Stimulated activated naive B cell treated with anti-CD40 and anti-IgM and Interleukin-4, amounts not matched to agents 10 μg/mL and 1 μg/mL and 100 μg/mL, for 72 hours (primary cell): ENCODE measurements around the gene CD101.

ENCODE experiments used
- ATAC-seq, 2 donors: fragments of 150-1000 bp; cut with Tn5 transposase; replicated peaks; 2 replicates each; pipeline ENCODE4 v1.10.0; 2021; ENCODE audit warnings: moderate library complexity in 1 of 2
- DNase-seq: peaks from one replicate; pipeline ENCODE4 v3.0.0; 2021
- H3K27ac Mint-ChIP-seq: one replicate; pipeline ENCODE4 v1.8.0; 2022; ENCODE audit warnings: mild to moderate bottlenecking, mixed read lengths
- H3K27me3 Mint-ChIP-seq, 2 donors: one replicate each; pipeline ENCODE4 v1.8.0; 2022; ENCODE audit warnings: mixed read lengths in 2 of 2
- H3K36me3 Mint-ChIP-seq, 2 donors: one replicate each; pipeline ENCODE4 v1.8.0; 2022; ENCODE audit warnings: mixed read lengths in 2 of 2, mild to moderate bottlenecking in 1 of 2
- H3K4me1 Mint-ChIP-seq, 2 donors: one replicate each; pipeline ENCODE4 v1.8.0; 2022; ENCODE audit warnings: mixed read lengths in 2 of 2, mild to moderate bottlenecking in 1 of 2
- H3K4me3 Mint-ChIP-seq, 2 donors: one replicate each; pipeline ENCODE4 v1.8.0; 2022; ENCODE audit warnings: mild to moderate bottlenecking in 2 of 2, mixed read lengths in 2 of 2, moderate library complexity in 1 of 2
- H3K9me3 Mint-ChIP-seq, 2 donors: one replicate each; pipeline ENCODE4 v1.8.0; 2022; ENCODE audit warnings: mixed read lengths in 2 of 2, mild to moderate bottlenecking in 1 of 2

Gene CD101

GRCh38 chr1:117001254-117001927 lies at the start of gene CD101:
Gene CD101 (plus strand): TSS chr1:117001760. CDS start chr1:117001818, 58 bp downstream.
- Mint-ChIP-seq H3K9me3 (peaks cover 0 to 1% of the 10 kb centered on the region in 2 donors), H3K27ac (peak within 1 kb of the TSS; percentile 76), H3K36me3 (no peaks in the 10 kb centered on the region), H3K27me3 (no peaks in the 10 kb centered on the region), H3K4me3 (no peak within 1 kb of the TSS), H3K4me1 (peaks cover 14 to 26% of the 10 kb centered on the region in 2 donors)
- DNase-seq (peak; percentile 30), ATAC-seq (peak; percentile 97)

- H3K36me3 Mint-ChIP-seq: no peaks in the 10 kb centered on the region
- ATAC-seq: no peak
- no peak for DNase-seq
- H3K4me3 Mint-ChIP-seq: no peak overlapping the region
- H3K27me3 Mint-ChIP-seq: no peaks in the 10 kb centered on the region
- no peaks in the 10 kb centered on the region for H3K9me3 Mint-ChIP-seq
- no peak overlapping the region for H3K27ac Mint-ChIP-seq
- no peaks in the 10 kb centered on the region for H3K4me1 Mint-ChIP-seq
Measured at GRCh38 chr1:116952738-116953275, 48.8 kb upstream of the CD101 start.

- Mint-ChIP-seq H3K9me3 (no peaks in the 10 kb centered on the region), H3K27me3 (no peaks in the 10 kb centered on the region), H3K4me3 (no peak overlapping the region), H3K27ac (no peak overlapping the region), H3K4me1 (no peaks in the 10 kb centered on the region), H3K36me3 (no peaks in the 10 kb centered on the region)
- DNase-seq (no peak), ATAC-seq (no peak)
Measured at GRCh38 chr1:116954440-116954839, 47.1 kb upstream of the CD101 start.

GRCh38 chr1:116956378-116956777 lies 45.2 kb upstream of the CD101 start:
- H3K9me3 Mint-ChIP-seq: no peaks in the 10 kb centered on the region
- peaks cover 0 to 6% of the 10 kb centered on the region in 2 donors for H3K27me3 Mint-ChIP-seq
- no peak for ATAC-seq
- no peaks in the 10 kb centered on the region for H3K36me3 Mint-ChIP-seq
- H3K4me3 Mint-ChIP-seq: no peak overlapping the region
- no peak overlapping the region for H3K27ac Mint-ChIP-seq
- DNase-seq: no peak
- no peaks in the 10 kb centered on the region for H3K4me1 Mint-ChIP-seq

GRCh38 chr1:116957646-116958045 lies 43.9 kb upstream of the CD101 start:
- Mint-ChIP-seq H3K36me3 (no peaks in the 10 kb centered on the region), H3K9me3 (no peaks in the 10 kb centered on the region), H3K4me1 (no peaks in the 10 kb centered on the region), H3K27ac (no peak overlapping the region), H3K27me3 (peaks cover 0 to 6% of the 10 kb centered on the region in 2 donors), H3K4me3 (no peak overlapping the region)
- ATAC-seq (no peak), DNase-seq (no peak)

- Mint-ChIP-seq H3K4me1 (no peaks in the 10 kb centered on the region), H3K36me3 (no peaks in the 10 kb centered on the region), H3K27ac (no peak overlapping the region), H3K4me3 (no peak overlapping the region), H3K9me3 (no peaks in the 10 kb centered on the region), H3K27me3 (peaks cover 0 to 6% of the 10 kb centered on the region in 2 donors)
- ATAC-seq: no peak
- no peak for DNase-seq
Measured at GRCh38 chr1:116958110-116958509, 43.5 kb upstream of the CD101 start.

GRCh38 chr1:116958977-116959376 lies 42.6 kb upstream of the CD101 start:
- H3K27me3 Mint-ChIP-seq: peaks cover 0 to 6% of the 10 kb centered on the region in 2 donors
- no peaks in the 10 kb centered on the region for H3K4me1 Mint-ChIP-seq
- no peak overlapping the region for H3K4me3 Mint-ChIP-seq
- no peaks in the 10 kb centered on the region for H3K9me3 Mint-ChIP-seq
- DNase-seq (no peak), ATAC-seq (no peak)
- no peaks in the 10 kb centered on the region for H3K36me3 Mint-ChIP-seq
- H3K27ac Mint-ChIP-seq: no peak overlapping the region

- Mint-ChIP-seq H3K27ac (no peak overlapping the region), H3K4me3 (no peak overlapping the region), H3K4me1 (no peaks in the 10 kb centered on the region), H3K36me3 (no peaks in the 10 kb centered on the region), H3K27me3 (peaks cover 0 to 6% of the 10 kb centered on the region in 2 donors), H3K9me3 (no peaks in the 10 kb centered on the region)
- no peak for DNase-seq
- no peak for ATAC-seq
Measured at GRCh38 chr1:116961606-116962005, 40.0 kb upstream of the CD101 start.

GRCh38 chr1:116962987-116963639 lies 38.4 kb upstream of the CD101 start:
- Mint-ChIP-seq H3K4me1 (no peaks in the 10 kb centered on the region), H3K36me3 (no peaks in the 10 kb centered on the region), H3K4me3 (no peak overlapping the region), H3K9me3 (no peaks in the 10 kb centered on the region), H3K27ac (no peak overlapping the region), H3K27me3 (peaks cover 0 to 6% of the 10 kb centered on the region in 2 donors)
- no peak for ATAC-seq
- DNase-seq: no peak

- no peaks in the 10 kb centered on the region for H3K4me1 Mint-ChIP-seq
- no peak for ATAC-seq
Measured at GRCh38 chr1:116966791-116967190, 34.8 kb upstream of the CD101 start.

GRCh38 chr1:116968724-116969123 lies 32.8 kb upstream of the CD101 start:
- DNase-seq (no peak), ATAC-seq (no peak)
- Mint-ChIP-seq H3K4me3 (no peak overlapping the region), H3K9me3 (peaks cover 0 to 3% of the 10 kb centered on the region in 2 donors), H3K4me1 (no peaks in the 10 kb centered on the region), H3K36me3 (no peaks in the 10 kb centered on the region), H3K27me3 (peaks cover 4 to 5% of the 10 kb centered on the region in 2 donors), H3K27ac (no peak overlapping the region)

More at GRCh38 chr1:116966791-116967190, 34.8 kb upstream of the CD101 start:
- Mint-ChIP-seq H3K27me3 (peaks cover 0 to 4% of the 10 kb centered on the region in 2 donors), H3K27ac (no peak overlapping the region), H3K36me3 (no peaks in the 10 kb centered on the region), H3K4me3 (no peak overlapping the region), H3K9me3 (peaks cover 0 to 3% of the 10 kb centered on the region in 2 donors)
- DNase-seq: no peak

- H3K27me3 Mint-ChIP-seq: peaks cover 10 to 15% of the 10 kb centered on the region in 2 donors
- no peak overlapping the region for H3K27ac Mint-ChIP-seq
- DNase-seq: no peak
- H3K4me3 Mint-ChIP-seq: no peak overlapping the region
- no peaks in the 10 kb centered on the region for H3K4me1 Mint-ChIP-seq
- H3K9me3 Mint-ChIP-seq: peaks cover 4 to 8% of the 10 kb centered on the region in 2 donors
- peaks cover 0 to 2% of the 10 kb centered on the region in 2 donors for H3K36me3 Mint-ChIP-seq
- no peak for ATAC-seq
Measured at GRCh38 chr1:116971258-116971860, 30.2 kb upstream of the CD101 start.

GRCh38 chr1:116971965-116972673 lies 29.4 kb upstream of the CD101 start:
- DNase-seq (no peak), ATAC-seq (no peak)
- peaks cover 0 to 2% of the 10 kb centered on the region in 2 donors for H3K36me3 Mint-ChIP-seq
- H3K9me3 Mint-ChIP-seq: peaks cover 4 to 8% of the 10 kb centered on the region in 2 donors
- H3K4me3 Mint-ChIP-seq: no peak overlapping the region
- H3K27me3 Mint-ChIP-seq: peaks cover 10 to 17% of the 10 kb centered on the region in 2 donors
- H3K4me1 Mint-ChIP-seq: no peaks in the 10 kb centered on the region
- no peak overlapping the region for H3K27ac Mint-ChIP-seq

GRCh38 chr1:116972674-116973030 lies 28.9 kb upstream of the CD101 start:
- H3K4me3 Mint-ChIP-seq: no peak overlapping the region
- peaks cover 0 to 2% of the 10 kb centered on the region in 2 donors for H3K36me3 Mint-ChIP-seq
- DNase-seq (no peak), ATAC-seq (no peak)
- H3K27me3 Mint-ChIP-seq: peaks cover 10 to 17% of the 10 kb centered on the region in 2 donors
- no peaks in the 10 kb centered on the region for H3K4me1 Mint-ChIP-seq
- no peak overlapping the region for H3K27ac Mint-ChIP-seq
- H3K9me3 Mint-ChIP-seq: peaks cover 4 to 8% of the 10 kb centered on the region in 2 donors
